SK-N-SH treated with all-trans-retinoic acid at 6 μM for 48 hours (cell line): ENCODE measurements around the gene CYP8B1.

Source experiments
- ARNTL ChIP-seq: fragments of 450-650 bp; formaldehyde crosslinking; IDR thresholded peaks from 2 replicates; pipeline ENCODE4 v1.5.0; 2020; ENCODE audit warnings: low read depth, mild to moderate bottlenecking, moderate library complexity, borderline replicate concordance
- RARB ChIP-seq: fragments of 250-450 bp; sonication (Bioruptor Pico); IDR thresholded peaks from 2 replicates; pipeline ENCODE4 v1.8.0; 2021; ENCODE audit warnings: mild to moderate bottlenecking, moderate library complexity
- TCF4 ChIP-seq: fragments of 250-450 bp; sonication (Bioruptor Pico); IDR thresholded peaks from 2 replicates; pipeline ENCODE4 v1.8.0; 2021; ENCODE audit warnings: mild to moderate bottlenecking, moderate library complexity, borderline replicate concordance
- ZC3H10 ChIP-seq: fragments of 250-450 bp; sonication (Bioruptor Pico); IDR thresholded peaks from 2 replicates; pipeline ENCODE4 v1.5.1; 2021; ENCODE audit warnings: mild to moderate bottlenecking, moderate library complexity
- TF ChIP-seq, protein P1 (sequence below): fragments of 250-450 bp; sonication (Bioruptor Pico); IDR thresholded peaks from 2 replicates; pipeline ENCODE4 v1.5.1; 2020; ENCODE audit warnings: low read depth, mild to moderate bottlenecking, moderate library complexity

DNA sequence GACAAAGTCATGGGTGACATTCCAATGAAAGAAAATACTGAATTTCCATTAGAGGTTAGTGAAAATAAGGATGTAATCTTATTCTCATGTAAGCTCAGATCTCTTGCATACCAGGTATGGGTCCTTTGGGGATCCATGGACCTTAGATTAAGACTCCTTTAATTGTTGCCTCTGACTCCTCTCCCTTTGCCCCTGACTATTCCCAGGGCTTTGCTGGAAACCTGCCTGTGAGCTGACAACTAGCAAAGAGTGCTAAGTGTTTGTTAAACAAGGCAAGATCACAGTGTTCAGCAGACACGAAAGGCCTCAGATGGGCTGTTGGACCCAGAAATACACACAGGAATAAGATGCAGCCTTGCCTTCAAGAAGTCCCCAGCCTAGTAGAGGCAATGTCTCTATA lies 34.3 kb downstream of the CYP8B1 start:
- TF ChIP-seq ARNTL (no peak), RARB (CRISPR knock-in tag) (no peak), ZC3H10 (CRISPR knock-in tag) (no peak), TCF4 (CRISPR knock-in tag) (no peak)
- TF ChIP-seq, protein P1, sequence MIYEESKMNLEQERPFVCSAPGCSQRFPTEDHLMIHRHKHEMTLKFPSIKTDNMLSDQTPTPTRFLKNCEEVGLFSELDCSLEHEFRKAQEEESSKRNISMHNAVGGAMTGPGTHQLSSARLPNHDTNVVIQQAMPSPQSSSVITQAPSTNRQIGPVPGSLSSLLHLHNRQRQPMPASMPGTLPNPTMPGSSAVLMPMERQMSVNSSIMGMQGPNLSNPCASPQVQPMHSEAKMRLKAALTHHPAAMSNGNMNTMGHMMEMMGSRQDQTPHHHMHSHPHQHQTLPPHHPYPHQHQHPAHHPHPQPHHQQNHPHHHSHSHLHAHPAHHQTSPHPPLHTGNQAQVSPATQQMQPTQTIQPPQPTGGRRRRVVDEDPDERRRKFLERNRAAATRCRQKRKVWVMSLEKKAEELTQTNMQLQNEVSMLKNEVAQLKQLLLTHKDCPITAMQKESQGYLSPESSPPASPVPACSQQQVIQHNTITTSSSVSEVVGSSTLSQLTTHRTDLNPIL = no peak
